ENCODE measurements around the gene POC1A. TPM values are rescaled to one million over a fixed set of nuclear protein-coding genes. Genes with fewer than 3 reads are reported as not detected.

The POC1A gene
- total and polyA plus RNA-seq, 2 of the 8 experiments (the other 6 are each of a cell fraction or from before 2014, with no cell fraction given): 35.7 to 39.2 TPM

GRCh38 chr3:52025453-52025852 is 128.8 kb downstream of the POC1A start:
- no peak overlapping the region for H3K4me3 ChIP-seq (ENCODE audit: extremely low read depth in 1 of 4, insufficient read depth in 2 of 4, low read depth in 3 of 4, low read length in 4 of 4)
- H3K23me2 ChIP-seq (ENCODE audit: low read depth, low read length): peaks cover 1% of the 10 kb centered on the region; the same call in 1 of the 2 replicates
- H3K56ac ChIP-seq (replicated peaks; ENCODE audit: insufficient read length, low read depth, low read length): no peak overlapping the region
- H3K4me2 ChIP-seq (ENCODE audit: insufficient read depth in 1 of 2, low read depth in 2 of 2, low read length in 2 of 2): no peak overlapping the region
- H4K20me1 ChIP-seq (replicated peaks in 1 of 2; ENCODE audit: control insufficient read depth in 1 of 2, insufficient read depth in 2 of 2, low read length in 2 of 2): no peaks in the 10 kb centered on the region
- H2BK15ac ChIP-seq (ENCODE audit: low read length): no peak overlapping the region
- no peak for DNase-seq (ENCODE audit: low read depth in 1 of 2, low spot score in 2 of 2)
- H4K91ac ChIP-seq (replicated peaks; ENCODE audit: insufficient read length, low read length): no peak overlapping the region
- no peak overlapping the region for H2BK5ac ChIP-seq (ENCODE audit: low read depth, low read length)
- H2BK12ac ChIP-seq (ENCODE audit: low read depth, low read length): no peak overlapping the region
- 0 out of 2 replicates have a peak overlapping the region, but pooled peaks have one; percentile 48 for H2BK20ac ChIP-seq (ENCODE audit: low read length)
- no peak overlapping the region for H3K14ac ChIP-seq (ENCODE audit: insufficient read length)
- H3K4me1 ChIP-seq (replicated peaks in 1 of 4; ENCODE audit: control insufficient read depth in 3 of 4, insufficient read depth in 4 of 4, low read length in 3 of 4): peaks cover 0 to 5% (median 2%) of the 10 kb centered on the region in 4 experiments; a peak in 3 of 7 replicates
- H3K27ac ChIP-seq (ENCODE audit: low read depth, low read length): no peak overlapping the region
- H2AFZ ChIP-seq (ENCODE audit: low read length): no peak overlapping the region
- no peaks in the 10 kb centered on the region for H3K79me2 ChIP-seq (ENCODE audit: control insufficient read depth in 1 of 2, insufficient read depth in 2 of 2, low read length in 2 of 2)
- no peak overlapping the region for H3K18ac ChIP-seq (ENCODE audit: extremely low read depth, low read length)
- H3K79me1 ChIP-seq (ENCODE audit: low read depth, low read length): no peaks in the 10 kb centered on the region
- H3K9ac ChIP-seq (replicated peaks in 1 of 4; ENCODE audit: extremely low read depth in 1 of 4, low read depth in 3 of 4, low read length in 3 of 4): no peak overlapping the region
- no peaks in the 10 kb centered on the region for H3K27me3 ChIP-seq (replicated peaks in 1 of 4; ENCODE audit: control insufficient read depth in 3 of 4, extremely low read depth in 1 of 4, insufficient read depth in 3 of 4, low read length in 3 of 4)
- POLR2A ChIA-PET (ENCODE audit: partially characterized antibody): interaction anchor here (1.5 kb wide), 1 partner anchor 11 kb away, joined by 3 read pairs; no protein-coding TSS in a partner anchor
- WGBS, 2 experiments (ENCODE audit: extremely low coverage in 1 of 2, insufficient coverage in 1 of 2, insufficient read length in 1 of 2, insufficient replicate concordance in 2 of 2, low coverage in 1 of 2, low lambda C conversion rate in 2 of 2, missing lambda C conversion rate in 1 of 2): 84% methylated on average over 7 of the region's 7 CpGs; no CpG with 5 or more reads in 1 of the 2 experiments
- TF ChIP-seq TCF12 (IDR thresholded peaks at IDR 0.05; ENCODE audit: low read depth, low read length) (no peak), NANOG (IDR thresholded peaks at IDR 0.05; ENCODE audit: insufficient read depth, low read depth, low read length, poor library complexity, severe bottlenecking) (no peak), RBBP5 (IDR thresholded peaks at IDR 0.05; ENCODE audit: borderline replicate concordance, low read depth, low read length) (no peak), SP4 (IDR thresholded peaks at IDR 0.05; ENCODE audit: low read length) (no peak), SIRT6 (IDR thresholded peaks at IDR 0.05; ENCODE audit: low read length) (no peak), ZNF274 (IDR thresholded peaks at IDR 0.05; ENCODE audit: borderline replicate concordance, extremely low read depth, low read length) (no peak), HDAC6 (IDR thresholded peaks at IDR 0.05; ENCODE audit: low read depth, low read length) (no peak), SP2 (IDR thresholded peaks at IDR 0.05; ENCODE audit: low read length) (no peak), SIN3A (conservative IDR thresholded peaks at IDR 0.05 in 1 of 2, IDR thresholded peaks at IDR 0.05 in 1 of 2; ENCODE audit: low read depth in 1 of 2, low read length in 2 of 2) (no peak), CTCF (IDR thresholded peaks at IDR 0.05; ENCODE audit: control extremely low read depth in 1 of 3, insufficient read depth in 1 of 3, low read depth in 1 of 3, low read length in 3 of 3) (no peak), BACH1 (IDR thresholded peaks at IDR 0.05; ENCODE audit: low read length) (no peak), KDM5A (IDR thresholded peaks at IDR 0.05; ENCODE audit: low read length) (no peak)
- H4K8ac ChIP-seq (ENCODE audit: extremely low read depth, insufficient read depth, low read length): peak overlapping the region; percentile 18; the same call in 1 of the 2 replicates
- CTCF ChIA-PET (ENCODE audit: partially characterized antibody): interaction anchor here (1.0 to 9.4 kb wide), 5 partner anchors 11 to 27 kb away, joined by 3 to 124 read pairs (median 7); no protein-coding TSS in a partner anchor
- no peaks in the 10 kb centered on the region for H3K36me3 ChIP-seq (ENCODE audit: control insufficient read depth in 2 of 4, insufficient read depth in 4 of 4, low read length in 3 of 4)
- no peaks in the 10 kb centered on the region for H3K9me3 ChIP-seq (ENCODE audit: insufficient read depth in 2 of 2, low read depth in 1 of 2, low read length in 1 of 2)
- H2AK5ac ChIP-seq (ENCODE audit: low read depth, low read length): no peak overlapping the region
- no peak overlapping the region for H4K5ac ChIP-seq (ENCODE audit: insufficient read length, low read depth, low read length)
- no peak overlapping the region for H2BK120ac ChIP-seq (replicated peaks; ENCODE audit: low read depth, low read length)
- no peak for FAIRE-seq
- H3K23ac ChIP-seq (ENCODE audit: insufficient read length): no peak overlapping the region
- no peak overlapping the region for H3K4ac ChIP-seq (replicated peaks; ENCODE audit: insufficient read length, low read depth, low read length)

All from H1 (cell line).